VCaP (cell line): ENCODE data around the gene COL4A6.

Experiments
- H3K27ac ChIP-seq: fragments of 450-650 bp; 2 replicates; pipeline ENCODE4 v1.5.1; 2017
- TF ChIP-seq, protein P1 (sequence below): fragments of 450-650 bp; conservative IDR thresholded peaks from 2 replicates; pipeline ENCODE4 v1.5.1; 2017; ENCODE audit warnings: mild to moderate bottlenecking, moderate library complexity

Gene COL4A6

GRCh38 chrX:108130889-108131288 is 307.3 kb downstream of the COL4A6 start:
- H3K27ac ChIP-seq: no peak overlapping the region
- TF ChIP-seq, protein P1, sequence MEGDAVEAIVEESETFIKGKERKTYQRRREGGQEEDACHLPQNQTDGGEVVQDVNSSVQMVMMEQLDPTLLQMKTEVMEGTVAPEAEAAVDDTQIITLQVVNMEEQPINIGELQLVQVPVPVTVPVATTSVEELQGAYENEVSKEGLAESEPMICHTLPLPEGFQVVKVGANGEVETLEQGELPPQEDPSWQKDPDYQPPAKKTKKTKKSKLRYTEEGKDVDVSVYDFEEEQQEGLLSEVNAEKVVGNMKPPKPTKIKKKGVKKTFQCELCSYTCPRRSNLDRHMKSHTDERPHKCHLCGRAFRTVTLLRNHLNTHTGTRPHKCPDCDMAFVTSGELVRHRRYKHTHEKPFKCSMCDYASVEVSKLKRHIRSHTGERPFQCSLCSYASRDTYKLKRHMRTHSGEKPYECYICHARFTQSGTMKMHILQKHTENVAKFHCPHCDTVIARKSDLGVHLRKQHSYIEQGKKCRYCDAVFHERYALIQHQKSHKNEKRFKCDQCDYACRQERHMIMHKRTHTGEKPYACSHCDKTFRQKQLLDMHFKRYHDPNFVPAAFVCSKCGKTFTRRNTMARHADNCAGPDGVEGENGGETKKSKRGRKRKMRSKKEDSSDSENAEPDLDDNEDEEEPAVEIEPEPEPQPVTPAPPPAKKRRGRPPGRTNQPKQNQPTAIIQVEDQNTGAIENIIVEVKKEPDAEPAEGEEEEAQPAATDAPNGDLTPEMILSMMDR: no peak

DNA sequence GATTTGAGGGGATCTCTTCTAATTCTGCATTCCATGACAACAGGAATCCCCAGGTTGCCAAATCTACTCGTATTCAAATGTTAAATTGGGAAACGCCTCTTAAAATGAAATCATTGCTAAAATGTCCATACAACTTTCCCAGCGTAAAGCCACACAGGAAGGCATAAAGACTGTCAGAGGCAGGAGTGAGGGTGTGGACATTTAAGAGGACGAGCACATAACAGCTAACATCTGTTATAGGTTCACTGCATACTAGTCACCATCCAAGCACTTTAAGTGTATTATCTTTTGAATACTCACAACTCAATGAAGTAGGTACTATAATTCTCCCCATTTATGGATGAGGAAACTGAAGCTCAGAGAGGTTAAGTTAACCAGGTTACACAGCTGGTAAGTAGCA is 311.1 kb downstream of the COL4A6 start:
- H3K27ac ChIP-seq: no peak overlapping the region

DNA sequence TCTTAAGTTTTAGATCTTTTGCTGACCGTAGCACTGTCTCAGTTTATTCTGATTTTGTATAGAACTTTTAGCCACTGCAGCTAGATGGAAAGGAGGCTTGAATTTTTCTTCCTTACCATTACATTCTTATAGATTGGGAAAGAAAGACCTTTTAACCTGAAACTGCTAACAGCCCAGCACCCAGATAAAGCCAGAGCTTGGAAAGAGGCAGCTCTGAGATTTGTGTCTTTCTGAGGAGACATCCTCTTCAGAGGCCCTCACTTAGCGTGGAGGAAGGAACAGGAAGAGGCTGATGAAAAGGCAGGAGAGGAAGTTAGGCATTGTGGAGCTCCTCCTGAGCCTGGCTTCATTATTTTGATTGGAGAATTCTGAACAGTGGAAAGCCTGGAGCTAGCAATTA is 311.6 kb downstream of the COL4A6 start:
- TF ChIP-seq, protein P1: no peak
- H3K27ac ChIP-seq: no peak overlapping the region

More for the DNA sequence above, 311.1 kb downstream of the COL4A6 start:
- TF ChIP-seq, protein P1: no peak

GRCh38 chrX:108123591-108124366 is 314.4 kb downstream of the COL4A6 start:
- H3K27ac ChIP-seq: no peak overlapping the region
- TF ChIP-seq, protein P1: no peak

DNA sequence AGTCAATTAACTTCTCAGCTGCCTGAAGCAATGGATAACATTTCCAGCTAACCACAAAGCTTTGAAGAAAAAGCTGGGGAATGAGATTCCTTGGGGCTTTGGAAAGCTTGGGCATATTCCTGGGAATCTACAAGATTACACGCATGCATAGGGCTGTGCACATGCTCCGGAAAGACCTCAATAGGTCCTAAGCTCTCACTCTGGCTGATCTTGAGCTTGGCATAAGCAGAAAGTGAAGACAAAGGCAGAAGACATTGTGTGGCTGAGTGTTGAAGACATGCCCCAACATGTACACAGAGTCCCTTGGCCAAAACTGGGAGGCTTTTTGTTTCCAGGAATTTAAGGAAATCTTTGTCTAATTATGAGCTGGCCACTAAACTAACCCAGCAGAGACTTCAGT is 315.5 kb downstream of the COL4A6 start:
- TF ChIP-seq, protein P1: no peak
- no peak overlapping the region for H3K27ac ChIP-seq

DNA sequence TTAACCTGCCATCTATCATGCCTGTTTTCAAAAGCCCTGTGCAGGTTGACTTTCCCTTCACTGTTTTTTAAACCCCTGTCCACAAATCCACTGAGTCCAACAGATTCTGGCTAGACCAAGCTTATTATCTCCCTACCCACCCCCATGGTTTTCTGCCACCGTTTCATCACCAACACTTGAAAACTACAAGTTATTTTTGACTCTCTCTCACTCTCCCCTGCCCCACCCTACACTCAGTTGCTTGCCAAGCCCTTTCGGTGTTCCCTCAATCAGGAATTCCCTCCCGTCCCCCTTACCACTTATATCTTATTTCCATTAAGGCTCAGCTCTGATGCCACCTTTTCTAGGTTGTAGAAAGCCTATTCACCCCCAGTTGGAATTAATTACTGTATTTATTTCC is 316.9 kb downstream of the COL4A6 start:
- no peak overlapping the region for H3K27ac ChIP-seq
- TF ChIP-seq, protein P1: no peak

GRCh38 chrX:108117988-108118387 is 320.2 kb downstream of the COL4A6 start:
- TF ChIP-seq, protein P1: no peak

More at GRCh38 chrX:108117988-108118387, 320.2 kb downstream of the COL4A6 start:
- no peak overlapping the region for H3K27ac ChIP-seq
